ENCODE results near the gene WDR1.

Gene WDR1

DNA sequence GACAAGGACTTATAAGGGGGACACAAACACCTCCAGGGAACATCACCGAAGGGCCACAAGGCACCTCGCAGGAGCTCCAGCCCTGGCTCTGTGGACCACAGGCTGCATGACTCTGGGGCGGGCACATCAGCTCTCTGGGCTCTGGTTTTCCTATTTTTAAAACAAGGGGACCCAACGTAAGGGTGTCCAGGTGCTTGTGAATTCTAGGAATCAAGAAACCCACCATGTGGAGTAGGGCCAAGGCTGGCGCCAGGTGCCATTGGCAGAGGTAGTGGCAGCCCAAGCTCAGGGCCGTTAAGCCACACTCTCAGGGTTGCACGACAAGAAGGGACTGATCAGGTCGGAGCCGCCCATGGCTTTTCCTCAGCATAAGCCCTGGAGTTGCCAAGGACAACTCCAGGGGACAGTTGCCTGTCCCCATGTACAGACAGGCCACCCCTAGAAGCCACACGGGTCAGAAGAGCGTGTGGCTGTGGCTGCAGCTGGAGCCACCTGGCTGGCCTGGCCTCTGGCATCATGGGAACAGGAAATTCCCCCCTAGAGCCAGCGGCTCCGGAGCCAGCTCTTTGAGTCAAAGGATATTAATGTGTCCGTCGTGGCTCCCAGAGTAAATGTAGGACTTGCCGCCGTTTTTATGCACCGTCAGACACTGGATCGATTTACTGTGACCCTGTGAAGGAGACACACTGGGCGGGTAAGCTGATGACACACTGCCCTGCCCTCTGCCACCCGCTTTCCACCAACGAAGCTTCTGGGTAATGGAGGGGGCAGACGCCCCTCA lies 32.5 kb downstream of the WDR1 start:
- Histone ChIP-seq H3K27ac (ENCODE audit: insufficient read depth, low read depth, low read length, poor library complexity, severe bottlenecking) (no peak overlapping the region), H3K36me3 (ENCODE audit: control insufficient read depth, insufficient read depth, low read length) (peaks cover 64% of the 10 kb centered on the region)
- WGBS, 2 experiments, result 93 to 94% methylated on average over 23 of the region's 23 CpGs

DNA sequence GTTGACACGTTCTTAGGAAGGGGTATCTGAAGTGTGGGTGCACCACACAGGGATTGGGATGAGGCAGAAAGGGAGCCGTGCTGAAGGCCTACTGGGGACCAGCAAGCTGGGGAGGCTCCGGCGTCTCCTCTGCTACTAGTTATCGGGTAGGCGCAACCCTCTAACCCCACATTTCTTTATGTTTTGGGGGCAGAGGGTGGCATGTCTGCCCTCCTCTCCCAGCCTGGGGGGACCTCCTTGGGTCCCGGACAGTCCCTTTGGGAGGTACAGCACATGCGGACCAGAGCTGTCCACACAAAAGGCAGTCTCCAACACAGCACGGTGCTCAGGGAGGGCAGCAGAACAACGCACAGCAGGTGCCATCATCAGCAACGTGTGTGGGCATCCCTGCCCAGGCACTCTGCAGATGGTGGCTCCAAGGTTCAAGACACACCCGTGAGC lies 33.2 kb downstream of the WDR1 start:
- Histone ChIP-seq H3K36me3 (ENCODE audit: control insufficient read depth, insufficient read depth, low read length) (peaks cover 70% of the 10 kb centered on the region), H3K27me3 (ENCODE audit: control insufficient read depth, insufficient read depth, low read length, poor library complexity, severe bottlenecking) (no peaks in the 10 kb centered on the region), H3K9me3 (ENCODE audit: control insufficient read depth, low read length) (no peaks in the 10 kb centered on the region), H3K4me3 (ENCODE audit: insufficient read depth, low read depth, low read length) (no peak overlapping the region), H3K4me1 (ENCODE audit: control insufficient read depth, insufficient read depth, low read length) (no peaks in the 10 kb centered on the region), H3K27ac (ENCODE audit: insufficient read depth, low read depth, low read length, poor library complexity, severe bottlenecking) (no peak overlapping the region)
- WGBS, 2 experiments, result 89 to 93% methylated on average over 12 of the region's 12 CpGs

More for the DNA sequence above, 32.5 kb downstream of the WDR1 start:
- Histone ChIP-seq H3K27me3 (ENCODE audit: control insufficient read depth, insufficient read depth, low read length, poor library complexity, severe bottlenecking) (no peaks in the 10 kb centered on the region), H3K9me3 (ENCODE audit: control insufficient read depth, low read length) (no peaks in the 10 kb centered on the region), H3K4me3 (ENCODE audit: insufficient read depth, low read depth, low read length) (no peak overlapping the region), H3K4me1 (ENCODE audit: control insufficient read depth, insufficient read depth, low read length) (no peaks in the 10 kb centered on the region)

GRCh38 chr4:10082459-10083272 lies 33.9 kb downstream of the WDR1 start:
- Histone ChIP-seq H3K27me3 (ENCODE audit: control insufficient read depth, insufficient read depth, low read length, poor library complexity, severe bottlenecking) (no peaks in the 10 kb centered on the region), H3K9me3 (ENCODE audit: control insufficient read depth, low read length) (no peaks in the 10 kb centered on the region), H3K27ac (ENCODE audit: insufficient read depth, low read depth, low read length, poor library complexity, severe bottlenecking) (no peak overlapping the region), H3K4me3 (ENCODE audit: insufficient read depth, low read depth, low read length) (no peak overlapping the region), H3K4me1 (ENCODE audit: control insufficient read depth, insufficient read depth, low read length) (no peaks in the 10 kb centered on the region), H3K36me3 (ENCODE audit: control insufficient read depth, insufficient read depth, low read length) (peaks cover 70% of the 10 kb centered on the region)
- 93 to 95% methylated on average over 20 of the region's 20 CpGs for WGBS, 2 experiments

GRCh38 chr4:10082047-10082446 lies 34.6 kb downstream of the WDR1 start:
- Histone ChIP-seq H3K27ac (ENCODE audit: insufficient read depth, low read depth, low read length, poor library complexity, severe bottlenecking) (no peak overlapping the region), H3K27me3 (ENCODE audit: control insufficient read depth, insufficient read depth, low read length, poor library complexity, severe bottlenecking) (no peaks in the 10 kb centered on the region), H3K4me1 (ENCODE audit: control insufficient read depth, insufficient read depth, low read length) (no peaks in the 10 kb centered on the region), H3K4me3 (ENCODE audit: insufficient read depth, low read depth, low read length) (no peak overlapping the region), H3K9me3 (ENCODE audit: control insufficient read depth, low read length) (no peaks in the 10 kb centered on the region), H3K36me3 (ENCODE audit: control insufficient read depth, insufficient read depth, low read length) (peaks cover 74% of the 10 kb centered on the region)
- 95 to 97% methylated on average over 8 of the region's 8 CpGs for WGBS, 2 experiments

DNA sequence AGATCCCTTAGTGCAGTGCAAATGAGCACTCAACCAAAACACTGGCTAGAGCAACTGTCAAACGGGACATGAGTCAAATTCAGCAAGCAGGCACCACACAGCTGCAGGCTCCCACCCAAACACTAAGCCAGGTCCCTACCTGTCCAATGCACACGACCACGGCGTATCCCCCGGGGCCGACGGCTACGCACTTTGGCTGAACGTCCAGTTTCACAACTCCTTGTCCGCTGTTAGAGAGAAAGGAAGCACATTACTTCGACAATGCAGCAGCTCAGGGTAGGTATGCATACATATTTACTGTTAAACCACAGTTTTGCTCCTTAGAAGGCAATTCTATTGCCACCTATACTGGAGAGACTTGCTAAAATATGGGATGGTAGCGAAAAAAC lies 35.4 kb downstream of the WDR1 start:
- Histone ChIP-seq H3K36me3 (ENCODE audit: control insufficient read depth, insufficient read depth, low read length) (peaks cover 77% of the 10 kb centered on the region), H3K27ac (ENCODE audit: insufficient read depth, low read depth, low read length, poor library complexity, severe bottlenecking) (no peak overlapping the region), H3K9me3 (ENCODE audit: control insufficient read depth, low read length) (no peaks in the 10 kb centered on the region), H3K4me3 (ENCODE audit: insufficient read depth, low read depth, low read length) (no peak overlapping the region), H3K27me3 (ENCODE audit: control insufficient read depth, insufficient read depth, low read length, poor library complexity, severe bottlenecking) (no peaks in the 10 kb centered on the region), H3K4me1 (ENCODE audit: control insufficient read depth, insufficient read depth, low read length) (no peaks in the 10 kb centered on the region)
- WGBS, 2 experiments, result 96% methylated on average over 11 of the region's 12 CpGs

DNA sequence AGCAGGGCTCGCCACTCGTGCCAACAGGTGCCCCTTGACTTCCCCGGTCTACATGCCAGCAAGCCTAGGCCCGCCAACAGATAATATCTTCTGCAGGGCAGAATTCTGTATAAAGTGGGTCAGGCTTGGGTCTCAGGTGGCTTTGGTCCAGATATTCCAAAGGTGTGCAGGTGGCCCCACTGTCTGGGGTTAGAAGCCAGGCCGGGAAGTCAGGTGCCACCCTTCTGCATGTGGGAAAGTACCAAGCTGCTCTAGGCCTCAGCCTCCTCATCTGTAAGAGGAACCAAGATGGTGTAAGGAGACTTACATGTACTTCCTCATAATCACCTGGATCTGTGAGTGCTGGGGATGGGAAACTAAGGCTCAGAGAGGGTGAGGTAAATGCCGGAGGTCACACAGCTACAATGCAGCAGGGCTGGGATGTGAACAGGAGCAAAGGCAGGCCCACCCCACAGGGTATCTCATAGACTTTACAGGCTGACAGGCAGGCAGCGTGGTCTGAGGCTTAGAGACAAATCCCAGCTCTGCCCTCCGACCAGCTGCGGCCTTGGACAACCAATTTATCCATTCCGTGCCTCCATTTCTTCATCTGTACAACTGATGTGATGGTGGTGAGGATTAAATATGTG lies 35.9 kb downstream of the WDR1 start:
- no peaks in the 10 kb centered on the region for H3K9me3 ChIP-seq (ENCODE audit: control insufficient read depth, low read length)
- H3K4me1 ChIP-seq (ENCODE audit: control insufficient read depth, insufficient read depth, low read length), result no peaks in the 10 kb centered on the region
- no peak overlapping the region for H3K27ac ChIP-seq (ENCODE audit: insufficient read depth, low read depth, low read length, poor library complexity, severe bottlenecking)
- 95 to 98% methylated on average over 10 of the region's 10 CpGs for WGBS, 2 experiments
- peaks cover 75% of the 10 kb centered on the region for H3K36me3 ChIP-seq (ENCODE audit: control insufficient read depth, insufficient read depth, low read length)
- H3K4me3 ChIP-seq (ENCODE audit: insufficient read depth, low read depth, low read length), result no peak overlapping the region
- no peaks in the 10 kb centered on the region for H3K27me3 ChIP-seq (ENCODE audit: control insufficient read depth, insufficient read depth, low read length, poor library complexity, severe bottlenecking)

DNA sequence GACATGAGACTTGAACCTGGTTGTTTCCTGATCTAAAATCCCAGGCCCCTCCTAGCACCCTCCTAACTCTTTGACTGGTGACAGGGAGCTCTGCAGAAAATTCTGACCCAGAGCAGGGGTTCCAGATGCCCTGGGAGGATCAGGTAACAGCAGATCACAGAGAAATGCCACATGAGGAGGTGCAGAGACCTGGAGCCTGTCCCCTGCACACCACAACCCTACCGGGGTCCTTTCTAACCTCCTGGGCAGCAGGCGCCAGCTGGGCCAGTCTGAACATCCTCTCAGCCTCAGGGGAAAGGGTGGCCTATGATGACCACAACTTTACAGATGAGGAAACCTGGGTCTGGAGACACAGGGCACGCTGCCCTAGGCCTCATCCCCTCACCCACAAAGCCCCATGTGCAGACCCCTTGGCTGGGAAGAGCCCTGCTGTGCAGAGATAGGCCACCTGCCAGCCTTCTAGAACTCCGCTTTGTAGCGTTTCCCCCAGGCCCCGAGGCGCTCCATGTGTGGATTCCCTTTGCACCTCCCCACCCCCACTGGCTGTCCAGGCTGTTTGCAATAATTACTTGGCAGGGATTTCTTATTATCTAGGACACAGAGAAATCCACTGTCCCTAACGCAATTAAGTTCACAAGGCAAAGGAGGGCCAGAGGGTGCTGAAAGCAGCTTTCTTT lies 36.5 kb downstream of the WDR1 start:
- Histone ChIP-seq H3K9me3 (ENCODE audit: control insufficient read depth, low read length) (no peaks in the 10 kb centered on the region), H3K27me3 (ENCODE audit: control insufficient read depth, insufficient read depth, low read length, poor library complexity, severe bottlenecking) (no peaks in the 10 kb centered on the region), H3K4me3 (ENCODE audit: insufficient read depth, low read depth, low read length) (no peak overlapping the region), H3K36me3 (ENCODE audit: control insufficient read depth, insufficient read depth, low read length) (peaks cover 78% of the 10 kb centered on the region), H3K27ac (ENCODE audit: insufficient read depth, low read depth, low read length, poor library complexity, severe bottlenecking) (no peak overlapping the region), H3K4me1 (ENCODE audit: control insufficient read depth, insufficient read depth, low read length) (no peaks in the 10 kb centered on the region)
- WGBS, 2 experiments, result 91 to 94% methylated on average over 8 of the region's 8 CpGs

DNA sequence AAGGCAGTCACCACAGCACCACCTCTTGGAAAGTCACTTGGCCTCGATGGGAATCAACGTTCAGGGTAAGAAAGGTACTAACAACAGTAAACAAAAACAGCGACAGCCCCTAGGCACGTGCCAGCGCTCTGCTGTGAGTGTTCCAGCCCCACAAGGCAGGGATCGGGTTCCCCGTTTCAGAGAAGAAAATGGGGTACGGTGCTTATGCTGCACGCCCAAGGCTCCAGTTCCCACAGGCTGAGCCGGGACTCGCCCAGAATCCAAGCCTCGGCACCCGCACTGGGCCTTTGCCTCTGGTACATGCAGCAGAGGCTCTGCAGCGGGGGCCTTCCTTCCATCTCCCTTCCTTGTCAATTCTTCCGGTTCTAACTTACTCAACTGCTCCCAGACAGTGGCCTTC lies 37.3 kb downstream of the WDR1 start:
- Histone ChIP-seq H3K4me3 (ENCODE audit: insufficient read depth, low read depth, low read length) (no peak overlapping the region), H3K27ac (ENCODE audit: insufficient read depth, low read depth, low read length, poor library complexity, severe bottlenecking) (no peak overlapping the region), H3K36me3 (ENCODE audit: control insufficient read depth, insufficient read depth, low read length) (peaks cover 82% of the 10 kb centered on the region), H3K4me1 (ENCODE audit: control insufficient read depth, insufficient read depth, low read length) (no peaks in the 10 kb centered on the region), H3K27me3 (ENCODE audit: control insufficient read depth, insufficient read depth, low read length, poor library complexity, severe bottlenecking) (no peaks in the 10 kb centered on the region), H3K9me3 (ENCODE audit: control insufficient read depth, low read length) (no peaks in the 10 kb centered on the region)
- 90 to 91% methylated on average over 15 of the region's 15 CpGs for WGBS, 2 experiments

- Histone ChIP-seq H3K4me1 (ENCODE audit: control insufficient read depth, insufficient read depth, low read length) (no peaks in the 10 kb centered on the region), H3K4me3 (ENCODE audit: insufficient read depth, low read depth, low read length) (no peak overlapping the region), H3K9me3 (ENCODE audit: control insufficient read depth, low read length) (no peaks in the 10 kb centered on the region), H3K27me3 (ENCODE audit: control insufficient read depth, insufficient read depth, low read length, poor library complexity, severe bottlenecking) (no peaks in the 10 kb centered on the region), H3K27ac (ENCODE audit: insufficient read depth, low read depth, low read length, poor library complexity, severe bottlenecking) (no peak overlapping the region), H3K36me3 (ENCODE audit: control insufficient read depth, insufficient read depth, low read length) (peaks cover 78% of the 10 kb centered on the region)
- WGBS, 2 experiments, result 95% methylated on average over 26 of the region's 26 CpGs
Measured at GRCh38 chr4:10078481-10079233, 37.9 kb downstream of the WDR1 start.

Data from ectodermal cell (in vitro differentiated cells).